ENCODE data around the gene CCNB2. TPM values are rescaled to one million over a fixed set of nuclear protein-coding genes. Genes with fewer than 3 reads are reported as not detected.

CCNB2 gene
- total and polyA plus RNA-seq, 2 of the 8 experiments (the other 6 are each of a cell fraction or from before 2014, with no cell fraction given) = 70.7 to 92.1 TPM

- no peaks in the 10 kb centered on the region for H3K79me2 ChIP-seq (ENCODE audit: control insufficient read depth in 1 of 2, insufficient read depth in 2 of 2, low read length in 2 of 2)
- no peak overlapping the region for H4K91ac ChIP-seq (replicated peaks; ENCODE audit: insufficient read length, low read length)
- ChIA-PET POLR2A (ENCODE audit: partially characterized antibody) (no interaction called here), CTCF (ENCODE audit: partially characterized antibody) (interaction anchor here (0.6 to 4.1 kb wide), 9 partner anchors 11 to 356 kb away, joined by 3 to 24 read pairs (median 4); no protein-coding TSS in a partner anchor)
- H2BK5ac ChIP-seq (ENCODE audit: low read depth, low read length) = no peak overlapping the region
- 91% methylated on average over 7 of the region's 7 CpGs; no CpG with 5 or more reads in 1 of the 2 experiments for WGBS, 2 experiments (ENCODE audit: extremely low coverage in 1 of 2, insufficient coverage in 1 of 2, insufficient read length in 1 of 2, insufficient replicate concordance in 2 of 2, low coverage in 1 of 2, low lambda C conversion rate in 2 of 2, missing lambda C conversion rate in 1 of 2)
- no peak overlapping the region for H3K27ac ChIP-seq (ENCODE audit: low read depth, low read length)
- H3K14ac ChIP-seq (ENCODE audit: insufficient read length) = no peak overlapping the region
- H3K9ac ChIP-seq (replicated peaks in 1 of 4; ENCODE audit: extremely low read depth in 1 of 4, low read depth in 3 of 4, low read length in 3 of 4) = no peak overlapping the region
- no peaks in the 10 kb centered on the region for H3K79me1 ChIP-seq (ENCODE audit: low read depth, low read length)
- no peak overlapping the region for H3K18ac ChIP-seq (ENCODE audit: extremely low read depth, low read length)
- H3K4me1 ChIP-seq (replicated peaks in 1 of 4; ENCODE audit: control insufficient read depth in 3 of 4, insufficient read depth in 4 of 4, low read length in 3 of 4) = no peaks in the 10 kb centered on the region
- no peak for FAIRE-seq
- H3K36me3 ChIP-seq (ENCODE audit: control insufficient read depth in 2 of 4, insufficient read depth in 4 of 4, low read length in 3 of 4) = peaks cover 0 to 30% (median 9%) of the 10 kb centered on the region in 4 experiments; a peak in 6 of 8 replicates
- no peak for DNase-seq (ENCODE audit: low read depth in 1 of 2, low spot score in 2 of 2)
- no peaks in the 10 kb centered on the region for H3K9me3 ChIP-seq (ENCODE audit: insufficient read depth in 2 of 2, low read depth in 1 of 2, low read length in 1 of 2)
- no peak overlapping the region for H3K4me2 ChIP-seq (ENCODE audit: insufficient read depth in 1 of 2, low read depth in 2 of 2, low read length in 2 of 2)
- no peaks in the 10 kb centered on the region for H3K27me3 ChIP-seq (replicated peaks in 1 of 4; ENCODE audit: control insufficient read depth in 3 of 4, extremely low read depth in 1 of 4, insufficient read depth in 3 of 4, low read length in 3 of 4)
- no peak overlapping the region for H3K4me3 ChIP-seq (ENCODE audit: extremely low read depth in 1 of 4, insufficient read depth in 2 of 4, low read depth in 3 of 4, low read length in 4 of 4)
- H3K23me2 ChIP-seq (ENCODE audit: low read depth, low read length) = no peaks in the 10 kb centered on the region
- H4K20me1 ChIP-seq (replicated peaks in 1 of 2; ENCODE audit: control insufficient read depth in 1 of 2, insufficient read depth in 2 of 2, low read length in 2 of 2) = peaks cover 0 to 1% of the 10 kb centered on the region in 2 experiments
- H3K56ac ChIP-seq (replicated peaks; ENCODE audit: insufficient read length, low read depth, low read length) = no peak overlapping the region
- TF ChIP-seq SP2 (IDR thresholded peaks at IDR 0.05; ENCODE audit: low read length) = no peak
- peak in 1 of 3 experiments; percentile 38; a peak in 1 of 4 replicates for TF ChIP-seq CTCF (IDR thresholded peaks at IDR 0.05; ENCODE audit: control extremely low read depth in 1 of 3, insufficient read depth in 1 of 3, low read depth in 1 of 3, low read length in 3 of 3)
- TF ChIP-seq RAD21 (IDR thresholded peaks at IDR 0.05 in 1 of 2, conservative IDR thresholded peaks at IDR 0.05 in 1 of 2; ENCODE audit: low read depth in 2 of 2, low read length in 2 of 2) = peak; percentile 17 to 19; a peak in 3 of 4 replicates
- no peak overlapping the region for H4K8ac ChIP-seq (ENCODE audit: extremely low read depth, insufficient read depth, low read length)
- H4K5ac ChIP-seq (ENCODE audit: insufficient read length, low read depth, low read length) = no peak overlapping the region
- no peak overlapping the region for H2BK12ac ChIP-seq (ENCODE audit: low read depth, low read length)
- no peak overlapping the region for H3K23ac ChIP-seq (ENCODE audit: insufficient read length)
- H2BK15ac ChIP-seq (ENCODE audit: low read length) = no peak overlapping the region
- no peak overlapping the region for H2AFZ ChIP-seq (ENCODE audit: low read length)
- H2BK20ac ChIP-seq (ENCODE audit: low read length) = no peak overlapping the region
- H2BK120ac ChIP-seq (replicated peaks; ENCODE audit: low read depth, low read length) = no peak overlapping the region
- no peak overlapping the region for H3K4ac ChIP-seq (replicated peaks; ENCODE audit: insufficient read length, low read depth, low read length)
- H2AK5ac ChIP-seq (ENCODE audit: low read depth, low read length) = no peak overlapping the region
Observed at GRCh38 chr15:59172289-59172901, 67.4 kb downstream of the CCNB2 start.
